HK-2 (cell line): Measurements from ENCODE around the gene EVX1.
A peak's percentile ranks its signal among the peaks of the same experiment; 100 is the strongest.

Source experiments
- DNase-seq: peaks from one replicate; pipeline ENCODE4 v3.0.0-alpha.2; 2018; ENCODE audit not compliant: unreplicated experiment

Gene EVX1

DNA sequence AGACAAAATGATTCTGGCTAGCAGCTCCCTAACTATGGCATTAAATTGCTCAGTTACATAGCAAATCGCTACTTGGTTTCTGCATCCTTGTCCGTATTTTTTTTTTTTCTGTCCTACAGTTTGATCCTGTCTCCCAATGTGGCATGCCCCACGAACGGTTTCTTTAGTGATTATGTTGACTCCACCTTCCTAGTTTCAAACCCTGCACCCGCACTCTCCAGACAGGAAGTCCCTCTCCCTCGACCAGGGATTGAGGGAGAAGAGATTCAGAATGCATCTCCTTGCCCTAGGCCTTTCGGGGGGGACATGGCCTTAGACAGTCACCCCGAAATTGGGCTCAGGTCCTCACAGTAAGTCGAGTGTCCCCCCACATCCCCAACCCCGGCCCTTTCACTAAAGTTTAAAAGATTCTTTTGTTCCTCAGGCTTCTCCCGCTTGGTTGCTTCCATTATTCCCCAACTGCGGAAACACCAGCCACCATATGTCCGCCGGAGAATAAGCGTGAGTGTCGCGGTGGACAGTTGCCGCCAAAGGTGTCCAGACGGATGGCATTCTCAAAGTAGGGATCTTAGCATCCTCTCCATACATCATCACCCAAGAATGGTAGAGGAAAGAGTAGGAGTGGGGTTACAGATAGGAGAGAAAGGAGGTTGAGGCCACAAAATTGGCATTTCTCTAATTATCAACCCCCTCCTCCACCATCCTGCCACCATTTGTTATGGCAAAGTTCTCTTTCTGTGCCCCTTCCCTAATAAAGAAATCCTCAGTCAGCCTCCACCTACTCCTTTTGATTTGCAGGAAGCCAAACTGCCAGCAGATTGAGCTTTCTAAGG is 7.3 kb downstream of the EVX1 start:
- DNase-seq = no peak

DNA sequence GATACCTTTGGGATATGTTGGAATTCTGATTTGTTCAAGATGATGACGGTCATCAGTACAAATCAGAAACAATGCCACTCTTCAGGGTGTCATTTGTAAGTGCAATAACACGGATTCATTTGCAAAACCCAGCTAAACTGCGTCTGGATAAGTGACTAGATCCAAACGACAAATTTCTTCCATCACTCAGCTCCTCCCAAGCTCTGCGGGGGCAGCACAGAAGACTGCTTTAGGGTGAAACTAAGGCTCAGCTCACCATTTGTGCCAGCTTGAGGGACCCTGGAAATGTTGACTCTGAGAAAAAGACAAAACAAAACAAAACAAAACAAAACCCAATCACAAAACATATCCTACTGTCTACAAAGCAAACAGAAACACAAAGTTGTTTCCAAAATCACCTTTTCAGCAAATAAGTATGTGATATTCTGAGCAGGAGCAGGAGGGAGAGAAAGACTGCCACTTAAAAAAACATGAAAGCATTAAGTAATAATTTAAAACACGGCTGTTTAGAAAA is 8.0 kb downstream of the EVX1 start:
- no peak for DNase-seq

DNA sequence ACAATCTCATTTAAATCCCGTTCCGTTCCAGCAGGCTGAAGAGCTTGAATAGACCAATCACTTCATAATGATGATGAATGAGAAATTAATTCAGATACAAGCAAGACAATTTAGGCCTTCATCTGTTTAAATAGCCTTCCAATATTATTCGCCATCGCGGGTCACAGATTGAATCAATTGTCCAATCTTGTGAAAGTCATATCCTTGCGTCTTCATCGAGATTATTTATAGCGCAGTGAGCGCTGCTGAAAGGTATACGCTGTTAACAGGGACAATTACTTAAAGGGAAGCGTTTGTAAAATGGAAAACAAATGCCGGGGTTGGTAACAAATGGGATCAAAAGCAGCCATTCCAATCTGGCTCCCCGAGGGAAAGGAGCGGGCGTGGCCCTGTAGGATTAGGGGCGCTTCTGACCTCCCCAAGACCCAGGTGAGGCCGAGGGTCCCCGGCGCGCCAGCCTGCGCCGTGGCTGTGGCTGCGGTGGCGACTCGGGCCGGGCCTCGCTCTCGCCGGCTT is 8.6 kb downstream of the EVX1 start:
- no peak for DNase-seq

DNA sequence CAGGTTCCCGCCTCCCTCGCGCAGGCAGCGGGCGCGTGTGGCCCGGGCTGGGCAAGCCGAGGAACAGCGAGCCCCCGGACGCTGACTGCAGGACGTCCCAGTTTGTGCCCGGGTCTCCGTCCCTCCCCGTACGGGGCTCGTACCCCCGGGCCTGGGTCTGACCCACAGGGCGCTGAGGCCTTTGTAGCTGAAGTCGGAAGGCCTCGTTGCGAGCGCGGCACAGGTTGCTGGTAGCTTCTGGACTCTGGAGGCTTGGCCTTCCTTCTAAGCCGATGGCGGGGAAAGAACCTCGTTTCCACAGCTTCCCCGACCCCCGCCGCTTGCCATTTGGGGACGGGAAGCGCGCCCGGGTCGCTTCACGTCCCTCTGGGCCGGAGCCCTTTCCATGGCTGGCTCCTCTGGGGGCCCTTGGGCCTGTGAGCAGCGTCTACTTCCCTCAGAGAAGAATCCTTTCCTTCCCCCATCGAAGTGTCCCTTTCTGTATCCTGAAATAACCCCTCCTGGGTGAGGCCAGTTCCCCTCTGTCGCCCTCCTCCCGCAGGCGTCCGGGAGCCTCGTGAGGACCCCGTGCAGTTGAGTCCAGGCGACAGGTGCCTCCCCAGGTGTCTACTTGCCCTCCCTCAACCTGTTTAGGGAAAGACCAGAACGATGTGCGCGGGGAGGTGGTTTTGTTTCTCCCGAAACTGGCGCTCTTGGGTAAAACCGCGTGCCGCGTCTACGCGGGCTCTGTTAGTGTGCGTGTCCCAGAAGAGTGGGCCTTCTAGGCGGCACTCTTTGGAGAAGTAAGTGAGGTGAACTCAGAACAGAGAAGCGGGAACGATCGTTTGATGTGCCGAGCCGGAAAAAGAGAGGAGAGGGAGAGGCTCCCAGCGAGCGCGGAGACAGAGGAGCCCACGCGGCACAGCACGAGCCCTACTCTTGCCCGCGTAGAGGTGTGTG is 9.3 kb downstream of the EVX1 start:
- no peak for DNase-seq

DNA sequence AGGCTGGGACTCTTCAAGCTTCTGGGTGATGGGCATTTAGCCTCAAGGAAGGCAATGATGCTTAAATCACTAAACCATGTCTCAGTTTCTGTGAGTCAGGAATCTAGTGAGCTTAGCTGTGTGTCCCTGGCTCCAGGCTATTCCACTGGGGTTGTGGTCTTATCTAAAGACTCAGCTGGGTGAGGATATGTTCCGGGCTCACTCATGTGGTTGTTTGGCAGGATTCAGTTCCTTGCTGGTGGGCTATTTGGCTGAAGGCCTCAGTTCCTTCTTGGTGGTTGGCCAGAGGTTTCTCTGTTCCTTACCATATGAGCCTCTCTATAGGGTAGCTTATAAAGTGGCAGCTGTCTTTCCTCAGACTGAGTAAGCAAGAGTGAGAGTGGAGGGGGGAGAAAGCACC is 12.0 kb downstream of the EVX1 start:
- no peak for DNase-seq

DNA sequence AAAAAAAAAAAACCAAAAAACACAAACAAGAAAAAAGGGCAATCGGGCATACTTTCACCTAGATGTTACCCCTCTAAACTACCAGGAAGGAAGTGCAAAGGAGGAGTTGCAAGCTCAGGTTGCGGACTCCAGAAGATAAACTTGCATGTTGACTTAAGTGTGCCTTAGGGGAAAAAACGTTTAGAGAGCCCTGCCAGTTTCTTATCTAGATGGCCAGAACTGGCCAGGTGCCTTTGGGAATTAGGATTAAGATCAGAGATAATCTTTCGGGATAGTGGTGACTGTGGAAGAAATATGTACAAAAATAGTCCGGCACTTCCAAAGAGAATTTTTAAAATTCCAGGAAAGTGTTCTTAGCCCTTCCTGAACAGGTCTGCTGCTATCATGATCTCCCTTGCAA is 17.6 kb downstream of the EVX1 start:
- DNase-seq = no peak

DNA sequence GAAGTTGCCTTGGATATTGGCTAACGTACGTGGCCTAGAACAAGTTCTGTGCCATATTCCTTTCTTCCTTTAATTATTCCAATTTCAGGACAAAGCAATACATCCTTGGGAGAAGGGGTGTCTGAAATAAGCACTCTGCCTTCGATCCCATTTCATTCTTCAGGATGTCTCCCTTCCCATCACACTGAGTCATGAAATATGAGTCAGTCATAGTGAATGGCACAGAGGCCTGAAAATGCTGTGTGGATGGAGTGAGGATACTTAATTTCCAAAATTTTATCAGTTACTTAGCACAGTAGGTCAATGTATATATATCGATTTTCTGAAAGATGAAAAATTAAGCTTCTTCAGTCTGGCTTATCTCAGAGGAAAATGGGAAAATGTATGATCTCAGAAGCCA is 19.5 kb downstream of the EVX1 start:
- no peak for DNase-seq

DNA sequence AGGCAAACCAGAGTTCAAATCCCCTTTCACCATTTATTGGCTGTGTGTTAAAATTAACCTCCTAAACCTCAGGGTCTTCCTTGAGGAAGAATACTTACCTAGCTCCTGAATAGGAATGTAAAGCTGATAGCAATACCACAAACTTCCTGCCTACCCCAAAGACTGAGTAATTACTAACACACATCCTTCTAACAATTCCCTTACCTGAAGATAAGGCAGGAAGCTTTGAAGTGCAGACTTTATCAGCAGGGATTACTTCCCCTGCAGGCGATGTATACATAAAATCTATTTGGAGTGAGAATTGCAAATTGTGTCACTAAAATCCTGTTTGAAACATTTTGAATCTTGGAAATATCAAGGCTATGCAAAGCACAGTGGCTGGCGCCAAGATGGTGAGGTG is 21.2 kb downstream of the EVX1 start:
- DNase-seq = no peak

DNA sequence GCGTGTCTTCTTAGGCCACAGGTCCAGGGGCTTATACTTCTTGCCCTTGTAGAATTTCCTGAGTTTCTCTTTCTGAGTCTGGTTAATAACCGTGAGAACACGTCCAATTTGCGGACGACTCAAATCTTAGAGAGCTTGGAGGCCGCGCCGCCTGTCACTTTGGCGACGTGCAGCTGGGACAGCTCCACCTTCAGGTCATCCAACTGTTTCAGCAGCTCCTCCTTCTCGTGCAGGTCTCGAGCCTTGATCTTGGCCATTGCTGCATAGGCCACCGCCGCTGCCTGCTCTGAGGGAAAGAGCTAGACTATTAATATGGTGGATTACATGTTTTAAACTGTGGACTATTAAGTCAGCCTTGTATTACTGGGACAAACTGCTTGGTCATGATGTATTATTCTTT is 26.9 kb downstream of the EVX1 start:
- DNase-seq = no peak

DNA sequence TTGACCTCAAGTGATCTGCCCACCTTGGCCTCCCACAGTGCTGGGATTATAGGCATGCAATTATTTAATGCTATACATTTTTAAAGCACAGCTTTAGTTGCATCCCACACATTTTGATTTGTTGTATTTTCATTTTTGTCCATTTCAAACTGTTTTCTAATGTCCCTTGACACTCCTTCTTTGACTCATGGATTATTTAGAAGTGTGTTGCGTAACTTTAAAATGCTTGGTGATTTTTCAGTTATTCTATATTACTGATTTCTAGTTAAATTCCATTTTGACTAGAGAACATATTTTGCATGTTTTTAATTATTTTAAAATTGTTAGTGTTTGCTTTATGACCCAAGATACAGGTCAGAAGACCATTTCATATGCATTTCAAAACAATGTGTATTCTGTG is 28.8 kb downstream of the EVX1 start:
- DNase-seq = no peak

DNA sequence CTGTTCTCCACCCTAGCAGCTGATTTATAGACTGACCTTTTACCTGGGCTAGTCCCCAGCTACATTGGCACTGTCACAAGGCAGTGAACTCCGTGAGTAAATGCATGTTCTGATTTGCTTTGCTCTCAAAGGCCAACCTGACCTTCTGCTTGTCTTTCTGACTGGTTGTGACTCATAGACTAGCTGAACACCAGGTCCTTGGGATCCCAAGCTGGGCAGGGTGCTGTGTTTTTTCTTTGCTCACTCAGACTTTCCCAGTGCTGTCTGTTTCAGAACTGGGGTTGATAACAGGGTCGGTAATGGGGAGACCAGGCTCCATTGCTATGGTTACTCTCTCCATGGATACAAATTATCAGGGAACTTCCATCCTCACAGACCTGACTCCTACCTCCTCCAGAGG is 35.0 kb downstream of the EVX1 start:
- peak; percentile 3 for DNase-seq

DNA sequence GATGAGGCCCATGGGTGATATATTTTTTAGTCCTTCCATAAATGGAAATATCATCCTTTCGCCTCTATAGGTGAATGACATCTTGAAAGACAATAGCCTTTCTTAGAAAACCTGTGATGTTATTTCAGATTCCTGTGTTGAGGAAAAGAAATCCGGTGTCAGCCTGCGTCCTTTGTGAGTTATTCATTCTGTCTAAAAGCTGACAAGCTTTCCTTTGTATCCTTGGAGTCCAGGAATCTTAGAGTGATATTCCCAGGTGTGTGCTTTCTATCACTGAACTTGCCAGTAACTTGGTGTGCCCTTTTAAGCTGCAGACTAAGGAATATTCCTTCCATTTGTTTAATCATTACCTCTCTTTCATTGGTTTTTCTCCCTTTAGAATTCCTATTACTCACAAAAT is 41.0 kb downstream of the EVX1 start:
- DNase-seq = no peak

DNA sequence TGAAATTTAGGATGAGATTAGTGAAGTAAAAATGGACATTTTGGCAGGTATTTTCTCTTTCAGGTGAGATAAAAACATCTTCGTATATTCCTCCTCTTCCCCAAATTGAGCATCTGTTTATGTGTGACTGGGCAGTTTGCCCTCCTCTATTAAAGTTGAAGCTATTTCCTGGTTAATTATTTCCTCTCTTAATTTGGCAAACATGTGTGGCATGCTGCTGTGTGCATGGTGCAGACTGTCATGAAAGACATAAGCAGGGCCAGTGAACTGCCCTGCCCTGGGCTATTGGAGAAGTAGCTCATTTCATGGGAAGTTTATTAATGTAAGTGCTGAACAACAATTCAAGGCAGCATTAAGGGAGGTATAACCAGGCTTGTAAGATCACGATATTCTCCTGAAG is 52.6 kb downstream of the EVX1 start:
- DNase-seq = no peak

DNA sequence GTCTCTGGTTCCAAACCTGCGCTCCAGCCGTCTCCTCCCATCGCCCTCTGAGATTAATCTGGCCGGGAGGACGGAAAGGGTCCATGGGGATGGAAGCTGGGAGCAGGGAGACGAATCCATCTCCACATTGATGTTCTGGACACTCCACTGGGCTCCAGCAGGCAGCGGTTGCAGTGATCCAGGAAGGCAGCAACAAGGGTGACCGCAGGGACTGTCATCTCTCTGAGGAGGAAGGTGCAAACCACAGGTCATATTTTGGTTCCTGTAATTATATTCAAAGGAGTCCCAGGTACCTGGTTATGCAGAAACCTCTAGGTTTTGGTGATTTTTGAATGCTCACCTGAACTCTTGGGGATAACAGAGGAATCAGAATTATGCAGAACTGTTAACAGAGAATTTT is 54.8 kb downstream of the EVX1 start:
- no peak for DNase-seq
